ENCODE results near the gene ERCC2. TPM values are rescaled to one million over a fixed set of nuclear protein-coding genes. Genes with fewer than 3 reads are reported as not detected.
A peak's percentile ranks its signal among the peaks of the same experiment; 100 is the strongest.

Gene ERCC2
- total RNA-seq, 2 experiments from 2014 or later = 20.0 to 28.2 TPM

- peaks cover 27% of the 10 kb centered on the region for H3K27me3 Mint-ChIP-seq
- peak within 1 kb of the TSS; percentile 96 for H3K4me3 Mint-ChIP-seq
- peaks cover 25% of the 10 kb centered on the region for H3K4me1 Mint-ChIP-seq
- DNase-seq (peak; percentile 84), ATAC-seq (ENCODE audit: low read depth) (peak; percentile 73)
- H3K36me3 Mint-ChIP-seq = peaks cover 5% of the 10 kb centered on the region
- POLR2A ChIA-PET = interaction anchor here (0.9 to 1.0 kb wide), 3 partner anchors 33 to 92 kb away, joined by 3 to 4 read pairs (median 3); partner anchors contain the start of genes ERCC2 and PPM1N
- peak within 1 kb of the TSS; percentile 91 for H3K27ac Mint-ChIP-seq
- no peaks in the 10 kb centered on the region for H3K9me3 Mint-ChIP-seq
Observed at GRCh38 chr19:45406226-45407090, 36.1 kb upstream of the ERCC2 start, which contains the start of gene POLR1G. Gene POLR1G (plus strand): TSS chr19:45406644. CDS start chr19:45406697, 53 bp downstream.

- Mint-ChIP-seq H3K4me3 (peak overlapping the region; percentile 96), H3K27ac (peak overlapping the region; percentile 91), H3K4me1 (peaks cover 25% of the 10 kb centered on the region), H3K36me3 (peaks cover 2% of the 10 kb centered on the region), H3K27me3 (peaks cover 27% of the 10 kb centered on the region), H3K9me3 (no peaks in the 10 kb centered on the region)
- DNase-seq = peak; percentile 83
- peak; percentile 48 for ATAC-seq (ENCODE audit: low read depth)
- POLR2A ChIA-PET = interaction anchor here (0.9 to 1.0 kb wide), 4 partner anchors 34 to 93 kb away, joined by 3 to 4 read pairs (median 3); partner anchors contain the start of genes ERCC2 and PPM1N
Observed at GRCh38 chr19:45405435-45406225, 35.3 kb upstream of the ERCC2 start.

GRCh38 chr19:45404557-45405434, 34.4 kb upstream of the ERCC2 start, which contains the start of gene PPP1R13L:
Gene PPP1R13L (minus strand): TSS chr19:45405069. CDS start chr19:45398318, 6,751 bp downstream.
- DNase-seq (peak; percentile 72), ATAC-seq (ENCODE audit: low read depth) (peak; percentile 17)
- Mint-ChIP-seq H3K27ac (peak within 1 kb of the TSS; percentile 91), H3K9me3 (no peaks in the 10 kb centered on the region), H3K36me3 (peaks cover 1% of the 10 kb centered on the region), H3K27me3 (peaks cover 27% of the 10 kb centered on the region), H3K4me1 (peaks cover 25% of the 10 kb centered on the region), H3K4me3 (peak within 1 kb of the TSS; percentile 96)
- POLR2A ChIA-PET = interaction anchor here (1.0 to 1.7 kb wide), 3 partner anchors 35 to 74 kb away, joined by 3 to 7 read pairs (median 3); partner anchors contain the start of gene ERCC2

GRCh38 chr19:45403781-45404556, 33.6 kb upstream of the ERCC2 start:
- peaks cover 1% of the 10 kb centered on the region for H3K36me3 Mint-ChIP-seq
- peaks cover 27% of the 10 kb centered on the region for H3K27me3 Mint-ChIP-seq
- H3K4me1 Mint-ChIP-seq = peaks cover 25% of the 10 kb centered on the region
- peak; percentile 89 for DNase-seq
- H3K27ac Mint-ChIP-seq = peak overlapping the region; percentile 12
- POLR2A ChIA-PET = interaction anchor here (1.0 to 1.7 kb wide), 3 partner anchors 34 to 75 kb away, joined by 3 to 7 read pairs (median 3); partner anchors contain the start of gene ERCC2
- H3K4me3 Mint-ChIP-seq = peak overlapping the region; percentile 96
- peak; percentile 44 for ATAC-seq (ENCODE audit: low read depth)
- H3K9me3 Mint-ChIP-seq = no peaks in the 10 kb centered on the region

DNA sequence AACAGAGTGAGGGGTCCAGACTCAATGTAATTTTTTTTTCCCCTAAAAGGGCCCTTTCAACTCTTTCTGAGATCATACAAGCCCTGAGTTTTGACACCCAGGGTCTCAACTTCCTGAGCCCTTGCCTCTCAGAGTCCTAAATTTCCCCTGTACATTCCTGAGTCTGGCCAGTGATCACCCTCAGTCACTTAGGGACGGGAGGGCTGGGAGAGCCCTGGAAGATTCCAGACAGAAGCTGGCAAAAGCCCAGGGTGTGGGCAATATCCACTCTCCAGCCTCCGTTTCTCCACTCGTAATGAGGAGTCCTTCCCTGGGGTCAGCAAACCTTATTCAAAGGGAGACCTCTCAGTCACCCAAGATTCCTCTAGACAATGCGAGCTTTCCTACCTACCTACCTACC, 32.9 kb upstream of the ERCC2 start:
- Mint-ChIP-seq H3K27ac (no peak overlapping the region), H3K9me3 (no peaks in the 10 kb centered on the region), H3K4me1 (peaks cover 30% of the 10 kb centered on the region), H3K4me3 (no peak overlapping the region), H3K36me3 (peaks cover 6% of the 10 kb centered on the region), H3K27me3 (peaks cover 32% of the 10 kb centered on the region)
- POLR2A ChIA-PET = interaction anchor here (1.7 kb wide), 1 partner anchor 75 kb away, joined by 7 read pairs; no protein-coding TSS in a partner anchor
- ATAC-seq (ENCODE audit: low read depth) (no peak), DNase-seq (no peak)

DNA sequence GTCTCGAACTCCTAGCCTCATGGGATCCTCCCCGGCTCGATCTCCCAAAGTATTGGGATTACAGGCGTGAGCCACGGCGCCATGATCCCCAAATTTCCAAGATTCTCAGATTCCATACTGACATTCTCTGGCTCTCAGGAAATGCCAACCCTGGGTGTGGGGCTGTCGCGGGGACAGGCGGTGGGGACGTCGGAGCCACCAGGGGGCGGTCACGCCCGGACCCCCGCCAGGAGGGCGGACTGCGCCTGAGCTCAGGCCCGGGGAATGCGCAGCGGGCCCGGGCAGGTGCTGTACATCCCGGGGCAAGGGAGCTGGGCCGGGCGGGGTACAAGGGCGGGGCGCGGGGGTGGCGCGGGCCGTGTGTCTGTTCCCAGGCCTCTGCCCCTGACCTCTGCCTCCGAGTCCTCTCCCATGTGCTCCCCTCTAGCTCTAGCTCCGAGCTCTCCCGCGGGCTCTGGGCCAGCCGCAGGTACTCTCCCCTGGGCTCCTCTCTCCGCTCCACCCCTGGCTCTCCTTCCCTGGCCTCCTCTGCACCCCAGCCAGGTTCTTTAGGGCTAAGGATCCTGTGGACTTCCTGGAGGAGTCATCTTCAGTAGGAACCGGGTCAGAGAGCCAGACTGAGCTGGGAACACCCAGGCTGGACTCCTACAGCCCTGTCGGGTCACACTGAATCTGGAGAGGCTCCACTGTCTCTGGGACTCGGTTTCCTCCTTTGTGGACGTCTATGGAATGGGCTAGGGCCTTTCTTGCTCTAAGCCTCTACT, 32.1 kb upstream of the ERCC2 start:
- POLR2A ChIA-PET = no interaction called here
- no peak for ATAC-seq (ENCODE audit: low read depth)
- peaks cover 8% of the 10 kb centered on the region for H3K36me3 Mint-ChIP-seq
- peaks cover 35% of the 10 kb centered on the region for H3K27me3 Mint-ChIP-seq
- peaks cover 30% of the 10 kb centered on the region for H3K4me1 Mint-ChIP-seq
- no peak overlapping the region for H3K4me3 Mint-ChIP-seq
- no peaks in the 10 kb centered on the region for H3K9me3 Mint-ChIP-seq
- DNase-seq = peak; percentile 52
- no peak overlapping the region for H3K27ac Mint-ChIP-seq

GRCh38 chr19:45401815-45402214, 31.4 kb upstream of the ERCC2 start:
- H3K27me3 Mint-ChIP-seq = peaks cover 42% of the 10 kb centered on the region

DNA sequence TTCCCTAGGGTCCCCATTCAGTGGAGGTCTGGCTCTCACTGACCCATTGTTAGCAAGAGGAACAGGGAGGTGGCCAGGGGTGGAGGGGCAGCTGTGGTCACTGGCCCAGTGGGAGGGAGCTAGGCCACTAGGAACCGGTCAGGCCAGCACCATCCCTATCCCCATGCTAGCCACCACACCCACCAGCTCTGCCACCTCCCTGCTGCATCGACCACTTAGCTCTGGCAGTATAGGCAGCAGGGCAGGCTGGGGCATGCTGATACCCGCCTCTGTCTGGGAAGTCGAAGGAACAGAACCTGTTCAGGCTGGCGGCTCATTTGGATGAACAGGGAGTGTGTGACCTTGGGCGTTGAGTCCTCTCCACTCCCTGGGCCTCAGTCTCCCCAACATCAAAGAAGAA, 29.8 kb upstream of the ERCC2 start:
- peaks cover 10% of the 10 kb centered on the region for H3K36me3 Mint-ChIP-seq
- H3K27ac Mint-ChIP-seq = no peak overlapping the region
- POLR2A ChIA-PET = no interaction called here
- H3K9me3 Mint-ChIP-seq = no peaks in the 10 kb centered on the region
- ATAC-seq (ENCODE audit: low read depth) (no peak), DNase-seq (no peak)
- H3K4me1 Mint-ChIP-seq = peaks cover 22% of the 10 kb centered on the region
- peaks cover 50% of the 10 kb centered on the region for H3K27me3 Mint-ChIP-seq
- no peak overlapping the region for H3K4me3 Mint-ChIP-seq

More at GRCh38 chr19:45401815-45402214, 31.4 kb upstream of the ERCC2 start:
- Mint-ChIP-seq H3K27ac (no peak overlapping the region), H3K9me3 (no peaks in the 10 kb centered on the region), H3K4me3 (no peak overlapping the region), H3K4me1 (peaks cover 28% of the 10 kb centered on the region), H3K36me3 (peaks cover 8% of the 10 kb centered on the region)
- POLR2A ChIA-PET = no interaction called here
- ATAC-seq (ENCODE audit: low read depth) (no peak), DNase-seq (no peak)

DNA sequence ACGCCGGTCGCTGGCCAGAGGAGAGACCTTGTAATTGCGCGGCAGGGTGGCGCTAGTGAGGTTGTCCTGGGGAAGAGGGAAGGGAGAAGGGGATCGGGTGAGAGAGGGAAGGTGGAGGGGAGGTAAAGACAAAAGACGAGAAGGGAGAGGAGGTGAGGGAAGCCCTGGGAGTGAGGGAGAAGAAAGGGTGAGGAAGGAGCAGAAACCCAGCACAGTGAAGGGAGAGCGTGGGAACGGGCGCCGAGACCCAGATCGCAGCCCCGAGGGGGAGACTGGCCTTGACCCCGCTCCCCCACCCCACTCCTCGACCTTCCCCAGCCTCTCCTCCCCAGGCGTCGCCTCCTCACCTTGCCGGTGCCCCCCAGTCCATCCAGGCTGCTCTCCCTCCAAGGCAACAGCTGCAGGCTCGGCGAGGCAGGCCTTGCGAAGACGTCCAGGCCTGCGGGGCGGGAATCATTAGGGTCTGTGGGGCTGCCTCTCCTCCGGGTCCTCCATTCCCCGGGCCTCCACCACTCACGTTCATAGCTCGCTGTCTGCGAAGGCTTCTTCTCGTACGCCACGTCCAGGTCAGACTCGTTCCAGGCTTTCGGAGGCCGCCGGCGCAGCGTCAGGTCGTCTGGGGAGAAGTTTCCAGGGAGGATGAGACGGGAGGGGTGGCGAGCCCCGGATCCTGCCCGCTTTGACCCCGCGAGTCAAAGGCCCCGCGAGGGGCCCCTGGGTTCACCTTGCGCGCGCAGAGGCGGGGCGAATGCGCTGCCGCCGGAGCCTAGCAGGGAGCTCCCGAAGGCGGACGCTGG, 25.6 kb upstream of the ERCC2 start:
- Mint-ChIP-seq H3K4me1 (peaks cover 10% of the 10 kb centered on the region), H3K9me3 (no peaks in the 10 kb centered on the region), H3K27me3 (peaks cover 23% of the 10 kb centered on the region), H3K4me3 (no peak overlapping the region), H3K36me3 (peaks cover 9% of the 10 kb centered on the region), H3K27ac (no peak overlapping the region)
- DNase-seq = peak; percentile 39
- ATAC-seq (ENCODE audit: low read depth) = no peak
- POLR2A ChIA-PET = interaction anchor here (0.7 to 1.0 kb wide), 2 partner anchors 25 to 73 kb away, joined by 3 read pairs; no protein-coding TSS in a partner anchor

DNA sequence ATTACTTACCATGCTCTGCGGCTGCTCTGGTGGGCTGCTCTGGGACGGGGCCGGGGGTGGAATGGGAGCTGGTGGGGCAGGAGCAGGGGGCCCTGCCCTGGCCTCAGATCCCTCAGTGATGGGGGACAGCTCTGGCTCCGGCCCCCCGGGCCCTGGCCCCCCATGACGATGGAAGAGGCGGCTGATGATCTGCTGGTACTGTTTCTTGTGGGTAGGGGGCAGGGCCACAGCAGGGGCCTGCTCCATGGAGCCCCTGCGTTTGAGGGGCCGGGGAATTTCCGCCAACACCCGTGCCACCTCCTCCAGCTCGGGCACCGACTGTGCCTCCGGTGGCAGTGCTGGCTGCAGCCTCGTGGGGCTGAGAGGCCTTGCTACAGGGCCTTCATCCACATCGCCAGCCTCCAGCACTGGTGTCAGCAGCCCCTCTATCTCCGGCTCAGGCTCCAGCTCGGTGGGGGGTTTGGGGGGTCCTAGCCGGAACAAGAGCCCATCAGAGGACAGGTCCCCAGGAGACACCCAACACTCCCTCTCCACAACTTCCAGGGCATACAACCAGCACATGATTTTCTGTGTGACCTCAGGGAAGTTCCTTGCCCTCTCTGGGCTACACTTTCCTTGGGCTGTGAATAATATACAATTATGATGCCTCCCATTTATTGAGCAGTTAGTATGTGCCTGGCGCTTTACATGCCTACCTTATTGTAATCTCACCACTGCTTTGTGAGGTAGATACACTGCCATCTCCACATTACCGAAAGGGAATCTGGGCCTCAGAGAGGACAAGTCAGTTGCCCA, 21.7 kb upstream of the ERCC2 start:
- POLR2A ChIA-PET = no interaction called here
- DNase-seq = no peak
- Mint-ChIP-seq H3K36me3 (peaks cover 2% of the 10 kb centered on the region), H3K9me3 (no peaks in the 10 kb centered on the region), H3K4me1 (peaks cover 2% of the 10 kb centered on the region), H3K4me3 (no peak overlapping the region), H3K27ac (no peak overlapping the region), H3K27me3 (peaks cover 26% of the 10 kb centered on the region)
- ATAC-seq (ENCODE audit: low read depth) = no peak

Measured in activated naive CD8-positive, alpha-beta T cell treated with anti-CD3 and anti-CD28 coated beads, Interleukin-2, amount 10 ng/mL, durations not matched to agents 7 days and 5 days (primary cell).